Ammon's horn (tissue), 1 donor: ENCODE measurements around the gene TPGS1.
A peak's percentile ranks its signal among the peaks of the same experiment; 100 is the strongest.

Experiments
- DNase-seq: peaks from one replicate; pipeline ENCODE4 v3.0.0-alpha.2; 2016; ENCODE audit warnings: low spot score

TPGS1 gene

DNA sequence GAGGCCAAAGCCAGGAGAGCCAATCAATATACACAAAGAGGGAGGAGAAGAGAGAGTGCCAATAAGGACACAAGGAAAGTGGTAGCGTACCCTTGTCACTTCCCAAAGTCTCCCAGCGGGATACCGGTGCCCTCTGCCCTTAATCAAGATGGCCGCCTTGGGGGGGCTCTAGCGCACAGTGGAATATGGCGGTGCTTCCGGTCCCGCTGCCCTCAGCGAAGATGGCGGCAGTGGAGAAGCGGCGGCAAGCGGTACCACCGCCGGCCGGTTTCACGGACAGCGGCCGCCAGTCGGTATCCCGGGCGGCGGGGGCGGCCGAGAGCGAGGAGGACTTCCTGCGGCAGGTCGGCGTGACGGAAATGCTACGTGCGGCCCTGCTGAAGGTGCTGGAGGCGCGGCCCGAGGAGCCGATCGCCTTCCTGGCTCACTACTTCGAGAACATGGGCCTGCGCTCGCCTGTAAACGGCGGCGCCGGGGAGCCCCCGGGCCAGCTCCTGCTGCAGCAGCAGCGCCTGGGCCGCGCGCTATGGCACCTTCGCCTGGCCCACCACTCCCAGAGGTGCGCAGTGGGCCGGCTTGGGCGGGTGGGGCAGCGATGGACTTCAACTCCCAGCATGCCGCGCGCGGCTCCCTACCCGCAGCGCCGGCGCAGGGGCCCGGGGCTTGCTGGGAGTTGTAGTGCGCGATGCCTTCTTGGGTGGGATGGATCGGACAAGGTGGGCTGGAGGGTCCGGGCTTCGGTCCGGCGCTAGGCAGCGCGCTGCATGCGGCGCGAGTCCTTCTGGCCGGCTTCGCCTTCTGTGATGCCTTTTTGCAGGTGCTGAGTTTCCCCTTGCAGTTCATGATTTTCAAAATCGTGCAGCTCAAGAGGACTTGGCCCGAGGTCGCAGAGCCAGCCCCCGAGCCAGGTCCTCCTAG, at the start of gene TPGS1:
TSS of gene TPGS1 (plus strand) at position 212 of the 918 bp plus-strand sequence. CDS start at position 222, 10 bp downstream.
- peak; percentile 89 for DNase-seq

- no peak for DNase-seq
Measured at GRCh38 chr19:457636-458035, 49.7 kb upstream of the TPGS1 start.

GRCh38 chr19:458091-459042, 48.9 kb upstream of the TPGS1 start:
- DNase-seq, result no peak

DNA sequence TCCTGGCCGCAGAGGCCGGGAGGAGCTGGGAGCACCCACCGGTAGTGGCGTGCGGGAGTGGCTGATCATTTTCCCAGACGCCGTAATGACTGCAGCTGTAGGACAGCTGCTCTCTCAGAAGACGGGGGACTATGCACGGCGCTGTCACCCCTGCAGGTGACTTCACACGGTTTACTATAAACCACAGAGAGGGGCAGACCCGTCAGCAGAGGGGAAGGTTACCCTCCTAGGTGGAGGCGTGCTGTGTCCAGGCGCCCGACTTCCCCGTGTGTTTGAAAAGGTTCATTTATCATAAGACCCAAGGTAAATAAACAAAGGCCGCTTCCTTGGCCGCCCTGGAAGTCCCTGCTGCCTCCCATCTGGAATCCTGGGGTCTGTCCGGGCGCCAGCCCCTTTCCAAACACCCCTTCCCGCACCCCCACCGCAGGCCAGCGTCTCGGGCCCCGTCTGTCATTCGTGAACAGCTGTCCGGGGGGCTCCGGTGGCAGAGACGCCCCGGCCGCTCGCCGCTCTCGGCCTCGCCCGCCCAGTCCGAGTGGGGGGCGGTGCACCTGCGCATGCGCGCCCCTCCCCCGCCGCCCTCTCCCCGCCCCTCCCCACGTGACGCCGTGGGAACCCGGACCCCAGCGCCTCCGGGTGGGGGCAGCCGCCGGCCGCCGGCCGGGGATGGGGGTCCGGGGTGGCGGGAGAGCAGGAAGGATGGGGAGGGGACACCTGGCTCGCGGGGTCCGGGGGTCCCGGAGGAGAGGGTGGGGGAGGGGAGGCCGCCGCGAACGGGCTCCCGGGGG, 47.4 kb upstream of the TPGS1 start:
- DNase-seq, result peak; percentile 28

DNA sequence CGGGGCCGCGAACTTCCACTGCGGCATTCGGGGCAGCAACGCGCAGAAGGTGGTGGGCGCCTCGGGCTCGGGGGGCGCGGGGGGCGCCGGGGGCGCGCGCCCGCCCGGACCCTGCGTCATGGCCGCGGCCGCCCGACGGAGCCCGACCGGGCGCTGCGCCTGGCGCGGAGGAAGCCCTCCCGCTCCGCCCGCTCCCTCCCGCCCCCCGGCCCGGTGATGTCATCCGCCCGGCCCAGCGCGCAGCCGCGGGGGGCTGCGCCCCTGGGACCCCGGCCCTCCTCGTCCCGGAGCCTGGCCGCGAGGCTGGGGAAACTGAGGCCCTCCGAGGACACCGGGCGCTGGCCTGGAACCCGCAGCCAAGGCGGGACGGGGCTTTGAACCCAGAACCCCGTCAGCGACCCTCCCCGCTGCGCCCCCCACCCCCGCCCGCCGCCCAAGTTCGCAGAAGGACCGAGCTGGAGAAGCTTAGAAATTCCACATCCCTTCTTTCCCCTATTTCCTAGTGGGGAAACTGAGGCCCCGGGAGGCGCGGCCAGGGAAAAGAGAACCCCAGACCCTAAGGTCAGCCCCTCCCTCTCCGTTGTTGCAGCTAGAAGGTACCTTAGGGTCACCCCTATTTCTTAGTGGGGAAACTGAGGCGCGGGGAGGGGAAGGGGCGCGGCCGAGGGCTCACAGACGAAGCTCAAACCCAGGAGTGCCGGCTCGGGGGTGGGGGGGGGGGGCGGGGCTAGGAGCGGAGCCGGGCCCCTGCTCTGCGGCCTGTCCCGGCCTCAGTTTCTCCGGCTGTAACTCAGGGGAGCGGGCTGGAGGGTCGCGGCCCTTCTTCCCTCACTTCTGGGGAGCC, 46.2 kb upstream of the TPGS1 start, which contains the start of gene SHC2:
TSS of gene SHC2 (minus strand) at position 157 of the 844 bp plus-strand sequence. CDS start at position 120, 37 bp downstream.
- no peak for DNase-seq

GRCh38 chr19:461721-462551, 45.4 kb upstream of the TPGS1 start:
- DNase-seq, result no peak

DNA sequence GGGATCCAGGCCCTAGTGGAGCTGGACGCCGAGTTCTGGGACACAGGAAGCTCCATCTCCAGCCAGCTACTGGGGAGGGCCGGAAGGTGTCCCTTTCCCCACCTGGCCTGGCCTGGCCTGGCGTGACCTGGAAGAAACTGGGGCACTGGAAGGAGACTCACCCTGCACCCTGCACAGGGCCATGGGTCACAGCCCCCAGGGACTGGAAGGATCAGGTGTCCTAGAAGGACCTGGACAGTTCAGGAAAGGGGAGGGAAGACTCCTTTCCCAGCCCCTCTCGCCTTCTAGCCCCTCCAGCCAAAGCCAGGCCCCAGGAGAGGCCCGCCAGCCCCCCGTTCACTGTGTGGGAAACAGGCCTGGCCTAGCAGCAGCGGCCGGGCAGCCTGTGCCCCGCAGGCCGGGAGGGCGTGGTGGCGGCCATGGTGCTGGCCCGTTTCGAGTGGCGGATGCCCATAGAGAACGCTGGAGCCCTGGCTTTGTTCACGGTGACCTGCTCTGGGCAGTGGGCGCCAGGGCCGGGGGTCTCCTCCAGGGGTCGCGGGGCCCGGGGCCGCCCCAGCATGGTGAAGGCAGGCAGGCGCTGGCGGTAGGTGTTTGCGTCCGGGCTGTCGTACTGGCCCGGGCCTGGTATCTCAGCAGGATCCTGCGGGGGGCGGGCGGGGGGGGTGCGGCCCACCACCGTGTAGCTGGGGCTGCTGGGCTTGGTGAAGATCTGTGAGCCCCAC, 43.7 kb upstream of the TPGS1 start:
- no peak for DNase-seq

GRCh38 chr19:464208-464545, 43.1 kb upstream of the TPGS1 start:
- DNase-seq, result no peak

- DNase-seq, result no peak
Measured at GRCh38 chr19:465056-465816, 42.1 kb upstream of the TPGS1 start.

GRCh38 chr19:467554-467953, 39.7 kb upstream of the TPGS1 start:
- no peak for DNase-seq

- DNase-seq, result no peak
Measured at GRCh38 chr19:468587-469256, 38.6 kb upstream of the TPGS1 start.

GRCh38 chr19:469833-470232, 37.5 kb upstream of the TPGS1 start:
- DNase-seq, result no peak

GRCh38 chr19:470701-471100, 36.6 kb upstream of the TPGS1 start:
- no peak for DNase-seq

GRCh38 chr19:472005-472858, 35.1 kb upstream of the TPGS1 start:
- no peak for DNase-seq

- DNase-seq, result no peak
Measured at GRCh38 chr19:474126-475078, 32.9 kb upstream of the TPGS1 start.

DNA sequence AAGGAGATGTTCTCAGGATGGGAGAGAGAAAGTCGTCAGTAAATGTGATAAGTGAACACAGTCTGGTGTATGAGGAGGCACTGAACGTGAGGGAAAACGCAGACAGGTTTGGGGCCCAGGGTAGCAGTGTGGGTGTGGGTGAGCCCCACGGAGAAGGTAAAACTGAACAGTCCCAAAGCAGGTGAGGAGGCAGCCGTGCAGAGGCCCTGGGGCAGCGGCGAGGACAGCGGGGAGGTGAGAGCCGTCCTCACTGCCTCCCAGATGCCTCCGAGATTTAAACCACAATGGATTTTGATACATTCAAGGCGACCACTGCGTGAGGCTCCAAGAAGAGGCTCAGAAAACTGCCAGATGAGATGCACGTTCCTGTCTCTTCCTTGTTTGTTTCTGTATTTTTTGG, 31.9 kb upstream of the TPGS1 start:
- no peak for DNase-seq
